Activated T-cell treated with anti-CD3 and anti-CD28 coated beads for 4 hours (primary cell): Measurements from ENCODE around the gene FHIP1A.

ENCODE experiments used
- DNase-seq: peaks from one replicate; pipeline ENCODE4 v3.0.0-alpha.2; 2020

Gene FHIP1A

DNA sequence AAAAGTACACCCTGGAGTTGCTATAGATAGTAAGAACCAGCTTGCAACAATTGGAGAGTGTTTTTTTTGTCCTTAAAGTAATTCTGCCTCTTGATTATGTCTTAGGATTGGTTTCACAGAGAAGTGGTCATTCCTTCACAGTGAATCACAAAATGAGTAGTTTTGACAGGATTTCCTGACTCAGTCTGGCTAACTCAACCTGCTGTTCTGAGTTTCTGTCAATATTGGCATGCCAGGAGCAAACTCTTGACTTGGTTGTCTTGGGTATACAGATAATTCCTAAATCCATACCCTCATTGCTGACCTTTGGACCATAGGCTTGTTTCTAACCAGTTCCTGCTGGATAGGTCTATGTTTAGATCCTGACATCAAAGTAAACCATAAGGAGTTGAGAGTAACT is 9.4 kb downstream of the FHIP1A start:
- no peak for DNase-seq

DNA sequence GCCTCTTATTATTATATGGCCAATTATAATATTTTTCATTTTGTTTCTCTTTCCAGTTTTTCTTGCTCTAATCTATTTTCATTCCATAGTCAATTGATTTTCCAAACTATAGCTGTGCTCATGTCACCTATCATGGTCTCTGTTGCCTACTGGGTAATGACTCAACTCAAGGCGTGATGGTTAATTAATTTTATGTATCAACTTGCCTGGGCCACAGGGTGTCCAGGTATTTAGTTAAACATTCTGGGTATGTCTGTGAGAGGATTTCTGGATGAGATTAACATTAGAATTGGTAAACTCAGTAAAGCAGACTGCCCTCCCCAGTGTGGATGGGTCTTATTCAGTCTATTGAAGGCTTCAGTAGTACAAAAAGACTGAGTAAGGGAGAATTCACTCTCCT is 9.9 kb downstream of the FHIP1A start:
- no peak for DNase-seq

DNA sequence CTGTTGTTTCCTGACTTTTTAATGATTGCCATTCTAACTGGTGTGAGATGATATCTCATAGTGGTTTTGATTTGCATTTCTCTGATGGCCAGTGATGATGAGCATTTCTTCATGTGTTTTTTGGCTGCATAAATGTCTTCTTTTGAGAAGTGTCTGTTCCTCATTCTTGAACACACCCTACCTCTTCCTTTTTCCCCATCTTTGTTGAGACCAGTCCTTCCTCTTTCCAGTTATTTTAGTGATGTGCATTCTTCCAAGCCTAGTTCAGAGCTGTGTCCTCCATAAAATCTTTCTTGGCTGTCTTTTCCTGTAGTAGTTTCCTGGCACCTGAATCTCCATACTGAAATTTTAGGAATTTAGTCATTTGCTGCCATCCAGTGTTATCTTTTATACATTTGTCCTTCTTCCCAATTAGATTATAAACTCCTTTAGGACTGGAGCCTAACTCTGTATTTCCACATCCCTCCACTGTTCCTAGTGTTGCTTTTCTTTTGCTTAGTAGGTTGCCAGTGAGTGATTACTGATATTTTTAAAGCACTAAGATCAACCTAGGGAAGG is 11.4 kb downstream of the FHIP1A start:
- no peak for DNase-seq

DNA sequence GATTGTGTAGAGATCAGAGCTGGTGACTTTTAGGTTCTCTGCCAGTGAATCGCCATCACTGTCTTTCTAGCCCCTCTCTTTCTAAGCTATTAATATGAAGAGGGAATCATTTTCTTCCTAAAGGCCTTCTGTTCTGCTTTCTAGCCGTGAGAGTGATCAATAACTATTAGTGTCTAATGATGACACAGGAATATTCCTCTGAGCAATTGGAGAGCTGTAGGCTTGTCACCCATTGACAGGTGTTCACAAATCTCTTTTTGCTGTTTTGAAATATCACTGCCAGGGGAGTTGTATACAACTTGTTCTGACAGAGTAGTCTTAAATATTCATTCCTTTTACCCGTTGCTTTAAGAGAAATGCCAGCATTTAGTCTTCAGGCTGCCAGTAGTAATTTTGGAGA is 13.9 kb downstream of the FHIP1A start:
- DNase-seq = no peak

DNA sequence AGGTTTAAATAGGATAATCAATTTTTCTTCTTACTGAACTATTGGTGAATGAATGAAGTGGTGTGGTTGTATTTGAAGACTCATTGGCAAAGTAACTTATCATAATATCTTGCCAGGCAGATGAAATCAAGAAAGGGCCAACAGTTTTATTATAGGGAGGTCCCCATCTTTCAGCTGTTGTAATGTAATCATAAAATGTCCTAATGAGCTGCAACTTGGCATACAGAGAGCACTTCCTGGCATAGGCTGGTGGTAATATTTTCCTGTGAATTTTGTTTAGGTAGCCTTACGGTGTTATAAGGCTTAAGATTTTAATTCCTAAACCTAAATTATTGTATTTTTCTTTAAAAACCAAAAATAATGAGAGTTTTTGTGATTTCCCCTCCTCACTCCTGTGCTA is 17.5 kb downstream of the FHIP1A start:
- DNase-seq = no peak

DNA sequence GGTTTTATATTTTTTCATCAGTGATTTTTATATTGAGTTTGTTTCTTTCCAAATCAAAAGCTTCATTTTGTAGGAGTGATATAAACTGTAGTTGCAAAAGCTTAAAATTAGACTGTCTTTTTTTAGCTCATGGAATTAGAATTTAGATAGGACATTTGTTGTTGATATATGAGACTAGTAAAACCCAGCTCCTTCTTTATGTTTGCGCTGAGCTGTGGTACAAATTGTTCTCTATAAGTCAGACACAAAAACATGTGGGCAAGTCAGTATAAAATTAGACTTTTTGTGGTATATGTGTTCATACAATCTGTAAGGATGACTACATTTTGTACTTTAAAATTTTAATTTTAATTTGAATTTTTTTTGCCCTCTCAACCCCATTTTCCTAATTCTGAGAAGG is 18.3 kb downstream of the FHIP1A start:
- DNase-seq = no peak

DNA sequence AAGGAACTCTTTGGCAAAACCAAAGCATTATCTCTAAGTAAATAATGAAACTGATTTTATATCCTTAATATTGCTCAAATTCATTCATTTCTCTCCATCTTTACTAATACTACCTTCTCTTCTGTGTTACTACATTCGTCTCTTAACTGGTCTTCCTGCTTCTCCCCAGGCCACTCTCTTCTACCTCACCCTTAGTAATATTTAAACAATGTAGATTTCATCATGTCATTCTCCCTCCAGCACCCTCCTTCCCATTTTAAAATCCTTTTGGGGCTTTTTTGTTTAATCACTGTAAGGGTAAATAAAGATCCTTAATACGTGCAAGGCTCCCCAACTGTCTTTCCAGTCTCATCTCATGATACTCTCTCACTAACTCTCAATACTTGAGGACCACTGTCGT is 19.4 kb downstream of the FHIP1A start:
- DNase-seq = no peak

DNA sequence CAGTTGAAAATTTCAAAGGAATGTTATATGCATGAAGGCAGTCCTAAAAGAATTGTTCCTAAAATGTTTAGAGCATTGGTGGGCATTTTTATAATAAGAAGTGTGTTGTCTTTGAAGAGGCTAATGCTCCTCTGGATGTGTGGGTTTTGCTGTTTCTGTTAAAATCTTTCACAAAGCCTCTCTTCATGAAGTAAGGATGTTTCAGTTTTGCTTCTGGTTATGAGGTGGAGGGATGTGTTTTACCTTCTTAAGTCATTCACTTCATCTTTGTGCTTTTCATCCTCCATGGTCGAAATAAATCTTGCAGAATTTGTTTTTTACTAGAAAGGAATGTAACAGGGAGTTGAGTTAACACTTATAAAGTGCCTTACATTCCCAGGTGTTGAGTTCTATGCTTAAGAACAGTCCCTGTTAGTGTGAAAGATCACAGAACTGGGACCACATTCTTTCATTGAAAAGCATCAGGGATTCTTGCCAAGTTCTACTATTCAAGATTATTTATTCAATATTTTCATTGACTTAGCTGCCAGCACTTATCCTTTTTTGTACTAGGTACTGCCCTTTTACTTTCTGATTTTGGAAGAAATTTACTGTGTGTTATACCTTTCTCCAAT is 21.1 kb downstream of the FHIP1A start:
- no peak for DNase-seq

DNA sequence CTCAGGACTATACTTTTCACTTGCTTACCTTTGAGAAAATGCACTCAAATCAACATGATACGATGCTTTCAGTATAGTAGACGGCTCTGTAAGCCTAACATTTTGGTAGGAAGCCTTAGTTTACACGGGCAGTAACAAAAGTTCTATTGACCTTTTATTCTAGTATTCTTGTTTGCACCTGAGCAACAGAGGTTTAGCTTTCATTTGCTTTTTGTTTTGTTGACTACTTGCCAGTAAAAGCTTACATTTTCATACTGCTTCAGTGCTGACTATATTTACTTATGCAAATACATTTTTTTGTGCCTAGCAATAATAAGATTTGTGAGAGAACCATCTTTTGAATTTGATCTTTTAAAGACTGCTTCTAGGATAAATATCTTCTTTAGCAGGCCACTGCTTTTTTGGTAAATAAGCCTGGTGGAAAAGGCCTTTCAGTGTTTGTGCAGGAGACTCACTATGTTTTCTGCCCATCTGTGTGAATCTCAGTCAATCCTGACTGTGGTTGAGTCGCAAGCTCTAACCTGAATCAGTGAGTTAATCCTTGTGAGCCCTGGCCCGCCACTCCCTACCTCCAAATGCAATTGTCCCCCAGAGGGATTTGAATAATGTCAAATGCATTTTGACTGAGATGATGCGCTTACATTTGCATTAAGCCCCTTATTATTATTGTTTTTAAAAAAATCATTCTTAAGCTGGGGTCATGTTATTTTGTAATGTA is 21.9 kb downstream of the FHIP1A start:
- DNase-seq = no peak

DNA sequence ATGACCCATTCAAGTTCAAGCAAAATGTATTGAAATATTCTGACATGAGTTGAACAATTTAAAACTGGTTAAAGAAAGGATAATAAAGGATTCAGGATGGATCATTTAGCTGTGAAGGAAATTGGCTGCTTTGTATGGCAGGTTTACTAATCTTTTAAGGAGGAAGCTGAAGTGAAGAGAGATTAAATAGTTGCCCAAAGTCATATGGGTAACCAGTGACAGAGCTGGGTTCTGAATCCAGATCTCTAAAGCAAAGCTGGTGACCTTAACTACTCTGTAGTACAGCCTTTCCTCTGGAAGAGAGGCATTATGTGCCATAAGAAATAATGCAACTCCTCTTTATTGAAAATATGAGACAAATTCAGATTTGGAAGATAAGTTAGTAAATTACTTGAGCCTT is 22.8 kb downstream of the FHIP1A start:
- DNase-seq = no peak

DNA sequence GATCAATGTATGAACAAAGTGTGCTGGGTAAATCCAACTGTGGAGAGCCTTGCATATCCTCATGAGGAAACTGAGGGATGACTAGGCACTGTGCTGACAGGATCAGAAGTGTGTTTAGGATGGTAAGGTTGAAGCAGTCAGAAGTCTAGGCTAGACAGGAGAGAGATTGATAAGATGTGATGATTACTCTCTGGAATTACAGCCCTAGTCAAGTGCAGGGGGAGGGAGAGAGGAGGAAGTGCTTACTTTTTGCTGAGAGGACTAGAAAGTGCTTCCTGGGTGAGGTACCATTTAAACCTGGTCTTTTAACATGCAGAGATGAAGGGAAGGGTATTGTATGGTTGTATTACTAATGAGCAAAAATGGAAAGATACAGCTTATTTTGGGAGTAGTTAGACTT is 23.7 kb downstream of the FHIP1A start:
- no peak for DNase-seq

DNA sequence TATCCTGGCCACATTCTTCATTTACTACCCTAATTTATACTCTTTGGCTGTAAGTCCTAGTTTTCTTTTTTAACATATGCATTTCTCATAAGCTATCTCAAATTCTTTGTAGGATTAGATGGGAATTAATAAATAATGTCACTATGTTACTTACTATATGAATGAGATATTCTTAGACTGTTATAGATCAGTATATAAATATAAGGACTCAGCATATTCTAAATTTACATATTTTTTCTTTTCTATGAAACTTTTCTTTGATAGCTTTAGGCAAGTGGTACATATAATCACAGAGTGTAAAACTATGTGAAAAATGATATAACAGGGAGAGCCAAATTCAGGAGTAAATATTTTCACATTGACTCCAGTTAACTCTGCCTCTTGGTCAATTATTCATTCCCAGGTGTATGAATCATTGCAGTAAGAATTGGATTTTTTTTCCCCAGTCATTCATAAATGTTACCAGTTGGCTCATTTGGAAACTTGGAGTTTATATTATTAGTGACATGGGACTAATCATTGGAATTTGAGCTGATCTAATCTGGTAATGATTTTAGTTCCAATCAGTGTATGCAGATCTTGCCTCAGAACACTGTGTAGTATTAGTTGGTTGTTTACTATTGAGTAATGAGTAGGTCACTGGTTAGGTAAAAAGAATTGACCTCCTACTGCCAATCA is 25.3 kb downstream of the FHIP1A start:
- no peak for DNase-seq

DNA sequence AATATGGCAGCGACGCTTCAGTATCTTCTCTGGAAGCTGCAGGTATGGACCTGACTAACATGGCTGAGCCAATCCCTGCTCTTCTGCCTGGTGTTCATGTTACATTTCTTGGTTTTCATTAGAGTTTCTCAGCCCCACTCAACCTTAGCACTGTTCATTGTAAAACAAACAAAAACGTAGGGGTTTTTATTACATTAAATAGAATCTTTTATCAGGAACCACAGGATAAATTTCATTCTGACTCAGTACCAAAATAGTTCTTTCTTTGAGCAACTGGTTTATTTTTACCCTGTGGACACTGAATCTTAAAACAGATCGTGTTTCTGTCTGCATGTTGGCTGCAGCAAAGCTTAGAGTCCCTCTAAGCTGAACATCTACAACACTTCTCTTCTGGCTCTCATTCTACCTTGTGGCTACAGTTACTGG is 27.1 kb downstream of the FHIP1A start:
- no peak for DNase-seq

DNA sequence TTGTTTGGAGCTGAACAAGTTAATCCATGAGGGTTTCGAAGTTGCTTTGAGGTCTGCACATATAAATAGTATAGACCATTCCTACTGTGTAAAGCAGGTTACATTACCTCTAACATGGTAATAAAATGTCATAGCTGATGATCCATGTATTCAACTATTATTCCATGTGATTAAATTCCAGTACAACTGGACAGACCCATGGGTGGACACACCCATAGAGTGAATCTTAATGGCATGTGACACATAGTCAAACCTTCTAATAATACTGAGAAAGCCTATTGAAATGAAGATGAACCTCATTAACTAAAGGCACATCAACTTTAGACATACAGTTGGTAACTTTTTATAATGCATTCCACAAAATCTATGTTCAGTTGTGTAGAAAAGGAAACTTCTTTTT is 28.5 kb downstream of the FHIP1A start:
- no peak for DNase-seq

DNA sequence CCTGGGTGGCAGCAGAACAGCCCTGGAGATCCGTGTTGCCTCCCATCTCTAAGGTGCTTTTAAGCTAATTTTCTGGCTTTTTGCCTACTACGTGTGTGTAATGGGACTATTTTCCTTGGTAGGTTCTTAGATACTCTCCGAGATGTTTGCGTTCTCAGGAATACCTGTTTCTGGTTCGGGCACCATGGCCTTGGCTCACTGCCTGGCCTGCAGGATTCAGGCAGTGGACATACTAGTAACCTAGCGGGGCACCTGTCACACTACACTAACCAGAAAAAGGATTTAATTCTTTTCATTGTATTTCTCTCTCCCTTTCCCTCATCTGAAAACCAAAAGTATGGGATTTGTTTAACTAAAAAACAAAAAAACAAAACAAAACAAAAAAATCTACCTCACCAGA is 29.2 kb downstream of the FHIP1A start:
- DNase-seq = no peak

DNA sequence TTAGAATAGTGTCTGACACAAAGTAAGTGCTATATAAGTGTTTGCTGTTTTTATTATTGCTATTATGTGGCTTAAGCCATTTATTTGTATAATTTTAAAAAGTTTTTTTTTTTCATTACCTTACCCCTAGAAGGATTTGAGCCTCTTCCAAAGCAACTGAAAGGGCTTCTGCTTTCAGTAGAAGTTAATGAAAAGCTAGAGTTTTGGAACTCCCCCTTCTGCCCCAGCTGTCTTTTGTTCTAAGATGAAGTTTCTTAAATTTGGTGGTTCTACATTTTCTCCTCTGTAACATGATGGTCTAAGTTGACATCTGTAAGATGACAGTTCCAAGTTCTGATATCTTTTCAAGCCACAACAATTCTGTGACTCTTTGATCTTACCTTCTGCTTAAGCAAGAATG is 30.3 kb downstream of the FHIP1A start:
- no peak for DNase-seq

DNA sequence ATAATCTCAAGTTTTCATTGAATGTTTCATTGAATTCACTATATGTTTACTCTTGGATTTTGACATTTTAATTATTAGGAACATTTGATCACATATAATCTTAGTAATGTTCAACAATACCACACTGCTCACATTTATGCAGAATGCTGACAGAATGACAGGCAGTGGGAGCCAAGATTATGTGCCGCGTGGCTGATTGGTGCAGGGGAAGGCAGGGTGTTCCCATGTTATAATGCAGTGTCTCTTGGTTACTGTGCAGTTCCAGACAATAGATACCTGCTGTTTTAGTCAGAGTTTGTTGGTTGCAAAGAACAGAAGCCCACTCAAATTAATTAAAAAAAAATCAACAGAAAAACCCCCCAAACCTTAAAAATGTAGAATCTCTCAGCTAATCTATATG is 33.0 kb downstream of the FHIP1A start:
- DNase-seq = no peak

DNA sequence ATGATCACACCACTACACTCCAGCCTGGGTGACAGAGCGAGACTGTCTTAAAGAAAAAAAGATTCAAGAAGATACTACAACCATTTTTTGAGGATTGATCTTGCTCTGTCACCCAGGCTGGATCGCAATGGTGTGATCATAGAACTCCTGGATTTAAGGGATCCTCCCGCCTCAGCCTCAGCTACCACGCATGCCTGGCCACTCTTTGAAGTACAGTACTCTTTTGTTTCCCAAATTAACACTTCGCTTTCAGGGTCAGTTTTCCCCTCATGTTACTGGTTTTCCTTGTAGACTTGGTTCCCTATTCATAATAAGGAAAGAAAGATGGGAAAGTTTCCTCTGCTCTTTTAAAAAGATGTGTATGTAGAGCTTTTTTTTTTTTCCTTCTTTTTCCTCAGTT is 34.3 kb downstream of the FHIP1A start:
- no peak for DNase-seq

DNA sequence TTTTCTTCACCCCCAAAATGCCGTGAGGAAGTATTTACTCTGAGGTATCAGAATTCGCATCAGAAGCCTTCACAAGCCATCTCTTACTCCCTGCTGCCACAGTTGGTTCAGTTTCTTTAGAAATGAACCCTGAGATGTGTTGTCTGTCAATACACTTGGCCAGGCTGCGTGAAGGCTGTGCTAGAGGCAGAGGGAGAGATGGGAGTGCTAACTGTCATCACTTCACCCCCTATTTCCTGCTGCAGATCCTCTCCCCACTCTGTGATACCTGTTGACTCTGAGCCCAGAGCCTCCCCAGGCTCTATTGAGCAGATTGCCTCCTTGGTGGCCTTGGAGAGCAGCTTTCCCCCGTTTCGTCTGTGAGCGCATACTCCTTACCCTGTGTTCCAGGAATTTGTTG is 34.8 kb downstream of the FHIP1A start:
- DNase-seq = no peak

DNA sequence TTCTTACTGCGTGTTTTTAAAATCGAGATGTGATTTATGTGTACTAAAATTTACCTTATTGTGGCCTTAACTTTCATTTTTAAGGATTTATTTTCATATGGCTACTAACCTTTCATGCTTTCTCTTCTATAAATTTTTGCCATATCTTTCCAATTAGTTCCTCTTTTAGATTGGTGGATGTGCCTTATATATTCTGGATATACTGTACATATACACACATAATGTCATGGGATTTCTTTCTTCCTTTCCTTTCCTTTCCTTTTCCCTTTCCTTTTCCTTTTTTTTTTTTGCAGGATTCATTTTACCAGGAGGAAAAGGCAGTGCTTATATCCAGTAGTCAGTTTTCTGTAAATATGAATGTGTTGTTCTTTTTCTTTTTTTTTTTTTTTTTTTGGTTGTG is 37.2 kb downstream of the FHIP1A start:
- no peak for DNase-seq

DNA sequence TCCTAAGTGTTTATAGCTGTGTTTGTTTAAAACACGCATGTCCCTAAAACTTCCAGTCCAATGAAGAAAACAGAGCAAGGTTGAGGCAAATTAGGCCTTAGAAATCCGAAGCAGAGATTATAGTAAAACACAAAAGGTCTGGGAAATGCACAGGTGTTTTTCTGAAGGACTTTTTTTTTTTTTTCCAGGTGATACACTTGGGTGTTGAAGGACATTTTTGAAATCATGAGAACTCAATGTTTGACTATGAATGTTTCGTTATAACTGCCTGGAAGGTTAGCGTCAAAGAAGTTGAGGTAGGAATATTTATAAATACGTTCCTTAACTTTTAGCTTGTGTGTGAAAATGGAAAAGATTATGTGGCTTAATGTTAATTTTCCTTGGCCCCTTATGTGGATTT is 45.5 kb downstream of the FHIP1A start:
- DNase-seq = no peak

DNA sequence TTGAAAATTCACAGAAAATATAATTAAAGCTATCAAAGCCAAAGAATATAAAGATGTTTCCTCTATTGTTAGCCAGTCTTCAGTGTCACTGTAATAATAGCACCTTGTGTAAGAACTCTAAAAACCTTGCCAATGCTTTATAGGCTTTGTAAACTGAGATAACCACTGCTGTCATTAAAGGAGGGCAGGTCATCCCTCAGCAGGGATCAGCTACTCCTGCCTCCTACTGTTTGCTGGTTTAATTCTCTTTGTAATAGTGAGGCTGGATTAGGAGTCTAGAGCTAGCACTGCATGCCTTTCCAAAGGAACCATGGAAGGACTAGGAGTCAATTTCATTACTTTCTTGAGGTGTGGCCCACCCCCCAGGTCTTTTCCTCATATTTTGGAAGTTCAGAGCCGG is 46.2 kb downstream of the FHIP1A start:
- no peak for DNase-seq

DNA sequence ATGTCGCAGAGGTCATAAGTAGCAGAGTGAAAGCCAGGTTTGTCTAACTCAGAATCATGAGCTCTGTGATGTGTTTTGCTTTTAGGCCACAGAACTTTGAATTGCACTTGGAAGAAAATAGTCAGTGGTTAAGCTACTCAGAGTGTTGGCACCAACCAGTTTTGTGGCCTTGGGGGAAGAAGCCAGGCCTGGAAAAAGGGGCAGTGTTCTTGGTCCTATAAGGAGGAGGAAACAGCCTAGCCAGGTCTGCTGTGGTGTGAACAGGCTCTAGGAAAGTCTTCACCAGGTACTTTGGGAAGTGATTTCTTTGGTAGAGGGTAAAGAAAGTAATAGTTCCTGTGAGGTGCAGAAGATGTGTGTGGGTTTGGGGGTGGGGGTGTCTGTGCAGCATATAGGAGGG is 49.2 kb downstream of the FHIP1A start:
- DNase-seq = no peak
